Measurements from ENCODE around the gene ETFBKMT.

Gene ETFBKMT

GRCh38 chr12:31659087-31659942 is at the start of gene ETFBKMT:
ETFBKMT (plus strand) TSS chr12:31659688; CDS start chr12:31661954, 2,266 bp downstream.
- peak; percentile 65 to 82 for DNase-seq (ENCODE audit: low read depth in 2 of 2)

GRCh38 chr12:31612819-31613218 is 46.7 kb upstream of the ETFBKMT start:
- DNase-seq (ENCODE audit: low read depth in 2 of 2), result no peak

- no peak for DNase-seq (ENCODE audit: low read depth in 2 of 2)
These were observed 41.1 kb upstream of the ETFBKMT start for GRCh38 chr12:31618228-31619025.

DNA sequence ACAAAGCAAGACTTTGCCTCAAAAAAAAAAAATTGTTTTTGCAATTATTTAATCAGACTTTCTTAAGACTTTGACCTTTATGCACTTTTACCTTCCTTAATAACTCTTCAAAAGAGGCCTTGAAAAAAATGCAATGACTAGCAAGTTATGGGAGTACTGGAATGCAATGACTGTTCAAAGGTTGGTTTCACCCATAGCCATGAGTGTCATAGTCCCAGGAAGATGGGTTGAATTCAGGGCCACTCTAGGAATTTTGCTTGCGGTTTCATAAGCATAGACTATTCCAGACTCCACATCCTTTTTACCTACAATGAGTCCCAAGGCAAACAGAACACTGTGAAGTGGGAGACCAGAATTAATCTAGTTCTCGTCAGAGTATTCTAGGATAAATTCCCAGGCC is 39.2 kb upstream of the ETFBKMT start:
- DNase-seq (ENCODE audit: low read depth in 2 of 2), result no peak

- no peak for DNase-seq (ENCODE audit: low read depth in 2 of 2)
These were observed 37.5 kb upstream of the ETFBKMT start for GRCh38 chr12:31622038-31622437.

- DNase-seq (ENCODE audit: low read depth in 2 of 2), result no peak
These were observed 33.1 kb upstream of the ETFBKMT start for GRCh38 chr12:31626270-31626995.

- DNase-seq (ENCODE audit: low read depth in 2 of 2), result no peak
These were observed 31.9 kb upstream of the ETFBKMT start for GRCh38 chr12:31627456-31628054.

DNA sequence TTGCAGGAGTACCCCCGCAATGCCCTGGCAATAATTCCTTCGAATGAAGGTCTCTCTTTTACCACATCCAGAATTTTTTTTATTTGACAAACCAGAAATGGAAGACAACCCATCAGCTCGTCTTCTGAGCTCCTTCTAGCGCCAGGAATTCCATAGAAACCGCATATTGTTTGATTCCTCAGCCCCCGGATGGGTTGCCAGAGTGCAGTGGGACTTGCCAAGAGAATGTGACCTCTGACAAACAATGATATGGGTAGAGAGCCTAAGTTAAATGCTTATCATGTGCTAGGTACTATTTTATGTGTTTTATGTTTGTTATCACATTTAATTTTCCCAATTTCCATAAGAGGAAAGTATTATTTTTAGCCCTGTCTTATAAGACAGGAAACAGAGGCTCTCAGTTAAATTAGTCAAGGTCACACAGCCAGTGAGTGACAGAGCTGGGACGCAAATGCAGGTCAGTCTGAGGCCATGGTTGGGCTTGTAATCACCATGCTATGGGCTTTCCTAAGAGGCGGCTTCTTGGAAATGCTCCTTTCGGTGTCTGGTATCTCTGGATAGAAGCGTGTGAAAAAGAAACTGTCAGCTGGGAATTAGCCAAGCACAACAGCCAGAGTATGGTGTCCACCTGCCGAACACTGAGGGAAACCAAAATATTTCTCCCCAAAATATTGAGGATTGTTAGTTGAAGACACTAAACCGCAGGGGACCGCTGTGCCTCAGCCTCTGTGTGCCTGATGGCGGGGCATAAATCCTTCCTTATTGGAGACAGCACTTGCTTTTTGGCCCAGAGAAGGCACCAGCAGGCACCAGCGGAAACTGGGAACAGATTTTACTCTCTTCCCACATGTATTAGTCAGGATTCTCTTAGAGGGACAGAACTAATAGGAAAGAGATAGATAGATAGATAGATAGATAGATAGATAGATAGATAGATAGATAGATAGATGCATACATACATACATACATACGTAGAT is 29.4 kb upstream of the ETFBKMT start:
- DNase-seq (ENCODE audit: low read depth in 2 of 2), result no peak

- no peak for DNase-seq (ENCODE audit: low read depth in 2 of 2)
These were observed 28.3 kb upstream of the ETFBKMT start for GRCh38 chr12:31631023-31631724.

GRCh38 chr12:31631809-31632208 is 27.7 kb upstream of the ETFBKMT start:
- no peak for DNase-seq (ENCODE audit: low read depth in 2 of 2)

DNA sequence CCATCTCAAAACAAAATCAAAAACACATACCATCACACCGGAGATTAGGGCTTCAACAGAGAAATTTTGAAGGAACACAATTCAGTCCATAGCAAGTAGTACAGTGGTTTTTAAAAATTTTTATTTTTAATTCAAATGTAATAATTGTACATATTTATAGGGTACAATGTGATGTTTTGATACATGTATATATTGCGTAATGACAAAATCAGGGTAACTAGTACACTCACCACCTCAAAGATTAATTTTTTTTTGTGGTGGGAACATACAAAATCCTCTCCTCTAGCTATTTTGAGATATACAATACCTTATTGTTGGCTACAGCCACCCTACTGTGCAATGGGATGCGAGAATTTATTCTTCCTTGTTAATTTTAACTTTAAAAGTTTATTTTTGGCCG is 26.0 kb upstream of the ETFBKMT start:
- no peak for DNase-seq (ENCODE audit: low read depth in 2 of 2)

DNA sequence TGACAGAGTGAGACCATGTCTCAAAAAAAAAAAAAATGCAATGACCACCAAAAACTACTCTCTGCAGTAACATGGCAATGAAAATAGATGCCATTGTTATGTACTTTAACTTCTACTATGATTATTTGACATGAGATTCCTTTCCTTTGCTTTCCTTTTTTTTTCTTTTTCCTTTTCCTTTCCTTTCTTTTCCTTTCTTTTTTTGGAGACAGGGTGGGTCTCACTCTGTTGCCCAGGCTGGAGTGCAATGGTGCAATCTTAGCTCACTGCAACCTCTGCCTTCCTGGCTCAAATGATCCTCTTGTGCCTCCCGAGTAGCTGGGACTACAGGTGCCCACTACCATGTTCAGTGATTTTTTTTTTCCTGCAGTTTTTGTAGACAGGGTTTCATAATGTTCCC is 24.9 kb upstream of the ETFBKMT start:
- DNase-seq (ENCODE audit: low read depth in 2 of 2), result no peak

- no peak for DNase-seq (ENCODE audit: low read depth in 2 of 2)
These were observed 17.9 kb upstream of the ETFBKMT start for GRCh38 chr12:31641509-31642090.

- DNase-seq (ENCODE audit: low read depth in 2 of 2), result no peak
These were observed 15.0 kb upstream of the ETFBKMT start for GRCh38 chr12:31644536-31644935.

GRCh38 chr12:31645924-31646323 is 13.6 kb upstream of the ETFBKMT start:
- DNase-seq (ENCODE audit: low read depth in 2 of 2), result no peak

- no peak for DNase-seq (ENCODE audit: low read depth in 2 of 2)
These were observed 12.4 kb upstream of the ETFBKMT start for GRCh38 chr12:31647086-31647491.

DNA sequence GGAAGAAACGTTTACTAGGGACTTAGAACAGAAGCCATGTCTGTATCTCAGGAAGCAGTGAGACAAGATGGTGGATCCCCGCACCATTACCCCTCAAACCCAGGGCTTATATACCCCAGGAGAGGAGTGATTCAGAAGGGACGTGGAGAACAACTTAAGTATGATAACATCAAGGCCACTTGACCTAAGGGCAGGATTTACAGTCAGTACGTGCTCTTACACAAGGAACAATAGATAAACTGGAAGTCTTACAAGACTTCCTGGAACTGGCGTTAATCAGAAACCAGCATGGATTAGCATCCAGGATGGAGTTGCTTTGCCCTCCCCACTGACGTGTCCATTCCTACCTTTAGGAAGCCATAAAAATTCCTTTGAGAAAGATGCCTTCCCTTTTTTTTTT is 8.6 kb upstream of the ETFBKMT start:
- no peak for DNase-seq (ENCODE audit: low read depth in 2 of 2)

- no peak for DNase-seq (ENCODE audit: low read depth in 2 of 2)
These were observed 7.5 kb upstream of the ETFBKMT start for GRCh38 chr12:31651893-31652521.

GRCh38 chr12:31655208-31655607 is 4.3 kb upstream of the ETFBKMT start:
- DNase-seq (ENCODE audit: low read depth in 2 of 2), result no peak

Data from stimulated activated CD8-positive, alpha-beta memory T cell treated with anti-CD3 and anti-CD28 coated beads, Interleukin-2, amount 100 ng/mL, for 1 hour (primary cell).